Activated effector memory CD4-positive, alpha-beta T cell treated with anti-CD3 and anti-CD28 coated beads, Interleukin-2, amount 50 U/mL, for 16 hours (primary cell): ENCODE measurements around the gene SHC2.

ENCODE experiments used
- DNase-seq: peaks from one replicate; pipeline ENCODE4 v3.0.0-alpha.2; 2020

The SHC2 gene

DNA sequence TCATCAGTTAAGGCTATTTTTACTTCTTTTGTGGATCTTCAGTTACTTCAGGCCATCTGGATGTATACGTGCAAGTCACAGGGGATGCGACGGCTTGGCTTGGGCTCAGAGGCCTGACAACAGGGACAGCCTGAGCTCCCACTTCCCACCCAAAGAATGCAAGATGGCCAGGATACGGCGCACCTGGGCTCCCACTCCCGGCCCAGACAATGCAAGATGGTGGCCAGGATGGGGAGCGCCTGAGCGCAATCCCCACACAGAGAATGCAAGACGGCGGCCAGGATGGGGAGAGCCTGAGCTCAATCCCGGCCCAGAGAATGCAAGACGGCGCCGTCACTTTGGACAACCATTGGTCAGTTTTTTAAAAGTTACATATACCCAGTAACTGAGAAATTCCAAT, 91.0 kb downstream of the SHC2 start:
- DNase-seq = peak; percentile 36

DNA sequence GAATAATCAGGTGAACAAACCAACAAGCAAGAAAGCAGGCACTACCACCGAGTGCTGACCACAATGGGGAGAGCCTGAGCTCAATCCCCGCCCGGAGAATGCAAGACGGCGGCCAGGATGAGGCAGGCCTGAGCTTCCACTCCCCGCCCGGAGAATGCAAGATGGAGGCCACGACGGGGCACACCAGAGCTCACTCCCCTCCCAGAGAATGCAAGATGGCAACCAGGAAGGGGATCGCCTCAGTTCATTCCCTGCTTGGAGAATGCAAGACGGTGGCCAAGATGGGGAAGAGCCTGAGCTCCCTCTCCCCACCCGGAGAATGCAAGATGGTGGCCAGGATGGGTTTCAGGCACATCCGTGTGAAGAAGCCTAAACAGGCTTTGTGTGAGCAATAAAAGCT, 91.6 kb downstream of the SHC2 start:
- peak; percentile 19 for DNase-seq

DNA sequence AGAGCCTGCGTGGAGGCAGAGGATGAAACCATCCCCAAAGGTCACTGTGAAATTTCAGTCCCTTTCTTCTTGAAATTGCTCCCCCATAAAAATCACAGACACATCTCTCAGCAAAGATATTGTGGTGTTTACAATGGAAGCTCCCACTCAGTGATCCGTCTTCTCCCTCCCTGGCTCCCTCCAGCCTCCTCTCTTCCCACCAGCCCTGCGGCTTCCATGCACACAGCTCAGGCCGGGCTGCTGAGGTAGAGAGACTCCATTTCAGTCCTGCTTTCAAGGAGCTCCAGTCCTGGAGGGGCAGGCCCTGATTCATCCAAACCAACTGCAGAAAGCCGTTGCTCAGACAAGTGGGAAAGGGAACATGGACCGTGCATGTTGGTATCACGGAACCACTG, 92.2 kb downstream of the SHC2 start:
- no peak for DNase-seq

DNA sequence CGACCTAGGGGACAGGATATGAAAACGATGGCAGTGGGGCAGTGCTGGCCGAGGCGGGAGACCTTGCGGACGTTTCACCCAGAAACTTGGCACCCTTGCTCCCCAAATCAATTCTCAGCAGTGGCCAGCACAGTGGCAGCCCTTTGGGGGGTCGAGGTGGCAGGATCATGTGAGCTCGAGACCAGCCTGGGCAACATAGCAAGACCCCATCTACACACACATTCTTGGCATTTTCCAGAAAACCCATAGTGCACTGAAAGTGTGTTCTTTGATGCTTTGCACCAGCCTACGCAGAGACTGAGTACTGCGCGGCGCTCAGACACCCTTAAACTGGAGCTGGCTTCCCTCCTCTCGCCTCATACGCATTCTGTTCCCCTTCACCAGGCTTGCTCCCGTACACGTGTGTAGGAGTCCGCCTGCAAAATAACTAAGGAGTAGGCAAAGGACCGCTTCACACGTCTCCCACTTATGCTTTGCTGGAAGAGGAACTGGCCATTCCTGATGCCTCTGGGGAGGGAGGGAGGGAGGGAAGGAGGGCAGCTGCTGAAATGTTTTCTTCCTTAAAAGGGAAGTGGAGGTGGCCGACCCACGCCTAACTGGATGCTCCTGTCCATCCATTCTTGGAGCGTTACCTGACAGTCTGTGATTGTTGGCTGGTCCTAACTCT, 92.7 kb downstream of the SHC2 start:
- peak; percentile 5 for DNase-seq

DNA sequence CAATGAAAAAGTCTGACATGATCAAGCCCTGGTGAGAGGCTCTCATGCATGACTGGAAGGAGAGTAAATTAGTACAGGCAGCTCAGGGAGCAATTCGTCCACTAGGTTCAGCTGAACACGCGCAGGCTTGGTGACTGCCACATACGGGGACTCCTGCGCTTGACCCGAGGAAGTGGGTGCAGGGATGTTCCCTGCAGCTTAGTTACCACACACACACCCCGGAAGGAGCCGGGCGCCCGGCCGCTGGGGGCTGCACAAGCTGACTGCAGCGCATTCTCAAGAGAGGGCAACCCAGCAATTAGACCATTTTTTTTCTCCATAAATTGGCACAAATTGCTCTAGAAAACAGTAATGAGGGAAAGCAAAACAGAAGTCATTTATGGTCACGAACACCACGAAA, 93.3 kb downstream of the SHC2 start:
- DNase-seq = peak; percentile 38

DNA sequence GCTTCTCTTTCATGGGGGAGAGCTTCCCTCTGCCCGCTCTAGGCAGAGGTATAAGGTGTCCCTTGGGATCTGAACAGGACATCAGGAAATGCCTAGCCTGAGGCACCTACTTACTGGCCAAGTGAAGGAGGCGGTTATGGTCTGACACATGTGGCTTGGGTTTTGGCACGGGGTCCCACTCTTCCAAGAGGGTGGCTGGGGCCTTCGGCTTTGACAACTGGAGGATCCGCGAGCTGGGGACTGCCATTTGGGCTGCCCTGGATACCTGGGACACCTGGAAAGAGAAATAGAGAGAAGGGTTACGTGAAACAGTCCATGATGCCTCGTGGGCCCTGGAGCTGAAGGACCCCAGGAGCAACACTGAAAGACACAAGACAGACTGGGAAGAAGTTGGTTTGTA, 93.9 kb downstream of the SHC2 start:
- DNase-seq = peak; percentile 27
